Measurements from ENCODE around the gene SCAPER. TPM values are rescaled to one million over a fixed set of nuclear protein-coding genes. Genes with fewer than 3 reads are reported as not detected.

Gene SCAPER
- total RNA-seq, 1 experiment from 2014 or later: 14.7 TPM

DNA sequence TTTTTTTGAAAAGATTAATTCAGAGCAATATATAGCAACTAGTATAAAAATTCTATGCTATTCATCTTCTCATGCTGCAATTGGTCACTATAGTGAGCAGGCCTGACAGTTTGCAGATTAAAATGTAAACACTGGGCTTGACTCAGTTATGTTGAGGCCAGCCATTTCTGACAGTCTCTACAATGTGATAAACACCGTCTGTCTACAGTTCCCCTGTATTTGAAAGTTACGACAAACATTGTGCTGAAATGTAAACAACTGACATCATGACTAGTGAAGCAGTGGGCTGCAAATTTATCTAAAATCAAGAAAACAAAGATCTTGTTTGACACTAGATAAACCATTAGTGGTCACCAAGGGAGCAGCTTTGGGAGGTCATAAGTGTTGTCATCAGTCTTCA is 371.1 kb downstream of the SCAPER start:
- no peak for ATAC-seq
- ChIA-PET POLR2A (no interaction called here), CTCF (no interaction called here), RAD21 (ENCODE audit: low non-redundant PET in 1 of 2, low total read pairs in 2 of 2, uncharacterized antibody in 2 of 2, unreplicated experiment in 2 of 2) (no interaction called here)
- no peak overlapping the region for H2AFZ ChIP-seq (ENCODE audit: low read depth, low read length, poor library complexity, severe bottlenecking)
- no peaks in the 10 kb centered on the region for H3K27me3 ChIP-seq (ENCODE audit: insufficient read depth, low read length)
- no TSS peak for BruUV-seq (replicated peaks)
- TF ChIP-seq, protein P1, sequence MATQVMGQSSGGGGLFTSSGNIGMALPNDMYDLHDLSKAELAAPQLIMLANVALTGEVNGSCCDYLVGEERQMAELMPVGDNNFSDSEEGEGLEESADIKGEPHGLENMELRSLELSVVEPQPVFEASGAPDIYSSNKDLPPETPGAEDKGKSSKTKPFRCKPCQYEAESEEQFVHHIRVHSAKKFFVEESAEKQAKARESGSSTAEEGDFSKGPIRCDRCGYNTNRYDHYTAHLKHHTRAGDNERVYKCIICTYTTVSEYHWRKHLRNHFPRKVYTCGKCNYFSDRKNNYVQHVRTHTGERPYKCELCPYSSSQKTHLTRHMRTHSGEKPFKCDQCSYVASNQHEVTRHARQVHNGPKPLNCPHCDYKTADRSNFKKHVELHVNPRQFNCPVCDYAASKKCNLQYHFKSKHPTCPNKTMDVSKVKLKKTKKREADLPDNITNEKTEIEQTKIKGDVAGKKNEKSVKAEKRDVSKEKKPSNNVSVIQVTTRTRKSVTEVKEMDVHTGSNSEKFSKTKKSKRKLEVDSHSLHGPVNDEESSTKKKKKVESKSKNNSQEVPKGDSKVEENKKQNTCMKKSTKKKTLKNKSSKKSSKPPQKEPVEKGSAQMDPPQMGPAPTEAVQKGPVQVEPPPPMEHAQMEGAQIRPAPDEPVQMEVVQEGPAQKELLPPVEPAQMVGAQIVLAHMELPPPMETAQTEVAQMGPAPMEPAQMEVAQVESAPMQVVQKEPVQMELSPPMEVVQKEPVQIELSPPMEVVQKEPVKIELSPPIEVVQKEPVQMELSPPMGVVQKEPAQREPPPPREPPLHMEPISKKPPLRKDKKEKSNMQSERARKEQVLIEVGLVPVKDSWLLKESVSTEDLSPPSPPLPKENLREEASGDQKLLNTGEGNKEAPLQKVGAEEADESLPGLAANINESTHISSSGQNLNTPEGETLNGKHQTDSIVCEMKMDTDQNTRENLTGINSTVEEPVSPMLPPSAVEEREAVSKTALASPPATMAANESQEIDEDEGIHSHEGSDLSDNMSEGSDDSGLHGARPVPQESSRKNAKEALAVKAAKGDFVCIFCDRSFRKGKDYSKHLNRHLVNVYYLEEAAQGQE (IDR thresholded peaks at IDR 0.05; ENCODE audit: low read depth): no peak
- TF ChIP-seq EZH2phosphoT487 (IDR thresholded peaks at IDR 0.05; ENCODE audit: borderline replicate concordance) (no peak), POLR2AphosphoS5 (IDR thresholded peaks at IDR 0.05; ENCODE audit: low read depth, low read length) (no peak), ZFX (IDR thresholded peaks at IDR 0.05) (no peak), RAD21 (IDR thresholded peaks at IDR 0.05; ENCODE audit: low read depth) (no peak), SRF (IDR thresholded peaks at IDR 0.05; ENCODE audit: low read depth) (no peak), SIN3A (IDR thresholded peaks at IDR 0.05; ENCODE audit: low read depth) (no peak), POLR2A (IDR thresholded peaks at IDR 0.05; ENCODE audit: borderline replicate concordance, extremely low read depth, insufficient read depth, insufficient read length) (no peak), JUND (IDR thresholded peaks at IDR 0.05) (no peak), YY1 (IDR thresholded peaks at IDR 0.05; ENCODE audit: extremely low read depth, insufficient replicate concordance, low read depth, low read length) (no peak), CEBPB (IDR thresholded peaks at IDR 0.05; ENCODE audit: low read depth) (no peak)
- TF ChIP-seq, protein P2, sequence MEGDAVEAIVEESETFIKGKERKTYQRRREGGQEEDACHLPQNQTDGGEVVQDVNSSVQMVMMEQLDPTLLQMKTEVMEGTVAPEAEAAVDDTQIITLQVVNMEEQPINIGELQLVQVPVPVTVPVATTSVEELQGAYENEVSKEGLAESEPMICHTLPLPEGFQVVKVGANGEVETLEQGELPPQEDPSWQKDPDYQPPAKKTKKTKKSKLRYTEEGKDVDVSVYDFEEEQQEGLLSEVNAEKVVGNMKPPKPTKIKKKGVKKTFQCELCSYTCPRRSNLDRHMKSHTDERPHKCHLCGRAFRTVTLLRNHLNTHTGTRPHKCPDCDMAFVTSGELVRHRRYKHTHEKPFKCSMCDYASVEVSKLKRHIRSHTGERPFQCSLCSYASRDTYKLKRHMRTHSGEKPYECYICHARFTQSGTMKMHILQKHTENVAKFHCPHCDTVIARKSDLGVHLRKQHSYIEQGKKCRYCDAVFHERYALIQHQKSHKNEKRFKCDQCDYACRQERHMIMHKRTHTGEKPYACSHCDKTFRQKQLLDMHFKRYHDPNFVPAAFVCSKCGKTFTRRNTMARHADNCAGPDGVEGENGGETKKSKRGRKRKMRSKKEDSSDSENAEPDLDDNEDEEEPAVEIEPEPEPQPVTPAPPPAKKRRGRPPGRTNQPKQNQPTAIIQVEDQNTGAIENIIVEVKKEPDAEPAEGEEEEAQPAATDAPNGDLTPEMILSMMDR (IDR thresholded peaks at IDR 0.05 in 2 of 3, conservative IDR thresholded peaks at IDR 0.05 in 1 of 3; ENCODE audit: borderline replicate concordance in 1 of 3, insufficient read depth in 1 of 3, low read depth in 2 of 3, low read length in 2 of 3): no peak
- TF ChIP-seq, protein P3, sequence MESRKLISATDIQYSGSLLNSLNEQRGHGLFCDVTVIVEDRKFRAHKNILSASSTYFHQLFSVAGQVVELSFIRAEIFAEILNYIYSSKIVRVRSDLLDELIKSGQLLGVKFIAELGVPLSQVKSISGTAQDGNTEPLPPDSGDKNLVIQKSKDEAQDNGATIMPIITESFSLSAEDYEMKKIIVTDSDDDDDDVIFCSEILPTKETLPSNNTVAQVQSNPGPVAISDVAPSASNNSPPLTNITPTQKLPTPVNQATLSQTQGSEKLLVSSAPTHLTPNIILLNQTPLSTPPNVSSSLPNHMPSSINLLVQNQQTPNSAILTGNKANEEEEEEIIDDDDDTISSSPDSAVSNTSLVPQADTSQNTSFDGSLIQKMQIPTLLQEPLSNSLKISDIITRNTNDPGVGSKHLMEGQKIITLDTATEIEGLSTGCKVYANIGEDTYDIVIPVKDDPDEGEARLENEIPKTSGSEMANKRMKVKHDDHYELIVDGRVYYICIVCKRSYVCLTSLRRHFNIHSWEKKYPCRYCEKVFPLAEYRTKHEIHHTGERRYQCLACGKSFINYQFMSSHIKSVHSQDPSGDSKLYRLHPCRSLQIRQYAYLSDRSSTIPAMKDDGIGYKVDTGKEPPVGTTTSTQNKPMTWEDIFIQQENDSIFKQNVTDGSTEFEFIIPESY (IDR thresholded peaks at IDR 0.05; ENCODE audit: extremely low read depth, insufficient replicate concordance, low read length): no peak
- TF ChIP-seq, protein P4, sequence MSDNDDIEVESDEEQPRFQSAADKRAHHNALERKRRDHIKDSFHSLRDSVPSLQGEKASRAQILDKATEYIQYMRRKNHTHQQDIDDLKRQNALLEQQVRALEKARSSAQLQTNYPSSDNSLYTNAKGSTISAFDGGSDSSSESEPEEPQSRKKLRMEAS (IDR thresholded peaks at IDR 0.05): no peak
- TF ChIP-seq, protein P5, sequence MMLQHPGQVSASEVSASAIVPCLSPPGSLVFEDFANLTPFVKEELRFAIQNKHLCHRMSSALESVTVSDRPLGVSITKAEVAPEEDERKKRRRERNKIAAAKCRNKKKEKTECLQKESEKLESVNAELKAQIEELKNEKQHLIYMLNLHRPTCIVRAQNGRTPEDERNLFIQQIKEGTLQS (IDR thresholded peaks at IDR 0.05): no peak
- DNase-seq (ENCODE audit: low read depth, low spot score): no peak
- no peaks in the 10 kb centered on the region for H3K79me2 ChIP-seq (ENCODE audit: insufficient read depth, low read length)
- H3K9me2 ChIP-seq (ENCODE audit: insufficient read depth): no peaks in the 10 kb centered on the region
- no peak overlapping the region for H3K4me2 ChIP-seq (ENCODE audit: low read length)
- H3K9ac ChIP-seq (ENCODE audit: low read length): no peak overlapping the region
- H3K9me3 ChIP-seq (ENCODE audit: control insufficient read depth in 1 of 2, insufficient read depth in 1 of 2, low read depth in 1 of 2, low read length in 2 of 2): no peaks in the 10 kb centered on the region
- no peak overlapping the region for H3K27ac ChIP-seq (ENCODE audit: low read depth, low read length)
- no peak overlapping the region for H3K4me3 ChIP-seq (replicated peaks in 1 of 2; ENCODE audit: low read depth in 1 of 2, low read length in 2 of 2)
- intact Hi-C loops (cut with micrococcal nuclease): no loop called here
- no peaks in the 10 kb centered on the region for H4K20me1 ChIP-seq (ENCODE audit: insufficient read depth)
- no peaks in the 10 kb centered on the region for H3K36me3 ChIP-seq (ENCODE audit: control insufficient read depth in 1 of 2, insufficient read depth in 2 of 2, low read length in 2 of 2)
- H3K4me1 ChIP-seq (ENCODE audit: control insufficient read depth in 1 of 2, insufficient read depth in 2 of 2, low read length in 2 of 2): no peaks in the 10 kb centered on the region

All from HCT116 (cell line).